ENCODE data around the gene ABCA13.

DNA sequence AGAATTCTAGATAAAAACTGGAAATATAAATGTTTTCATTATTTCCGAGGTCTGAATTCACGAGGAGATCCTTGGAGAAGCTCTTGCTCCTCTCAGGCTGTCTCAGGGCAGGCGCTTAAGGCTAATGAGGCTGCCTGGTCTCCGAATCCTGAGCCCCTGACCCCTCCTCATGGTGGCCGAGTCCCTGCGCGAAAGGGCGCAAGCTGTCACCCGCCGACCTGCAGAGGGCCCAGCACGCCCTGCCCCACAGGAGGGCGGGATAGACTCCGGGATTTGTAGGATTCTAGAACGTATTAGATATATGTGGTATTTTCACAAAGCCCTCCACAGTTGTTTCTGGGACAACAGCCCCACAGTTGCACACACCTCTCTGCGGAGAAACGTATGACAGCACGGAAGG, 284.1 kb downstream of the ABCA13 start:
- TF ChIP-seq POLR2AphosphoS5 (IDR thresholded peaks at IDR 0.05; ENCODE audit: low read depth): no peak
- no peak for TF ChIP-seq CTCF (IDR thresholded peaks at IDR 0.05; ENCODE audit: insufficient read depth, low read length)
